ENCODE results near the gene AOPEP. TPM values are rescaled to one million over a fixed set of nuclear protein-coding genes. Genes with fewer than 3 reads are reported as not detected.
A peak's percentile ranks its signal among the peaks of the same experiment; 100 is the strongest.

Gene AOPEP
- total and polyA plus RNA-seq, 2 donors (not counting 1 experiment from before 2014, with no cell fraction given), result 66.1 to 94.1 TPM

- TF ChIP-seq CTCF (conservative IDR thresholded peaks at IDR 0.05 in 1 of 2, IDR thresholded peaks at IDR 0.05 in 1 of 2; ENCODE audit: low read depth in 1 of 2, low read length in 2 of 2) (no peak), EZH2 (IDR thresholded peaks at IDR 0.05; ENCODE audit: low read length, missing control alignments) (no peak)
- Histone ChIP-seq H3K4me3 (replicated peaks in 1 of 4; ENCODE audit: control extremely low read depth in 1 of 4, insufficient read depth in 1 of 4, low read depth in 3 of 4, low read length in 4 of 4) (no peak overlapping the region), H3K4me1 (ENCODE audit: control insufficient read depth, extremely low read depth, insufficient read depth, low read length) (peaks cover 6% of the 10 kb centered on the region), H2AFZ (ENCODE audit: low read length) (no peak overlapping the region), H3K27me3 (ENCODE audit: control insufficient read depth, insufficient read depth, low read length) (no peaks in the 10 kb centered on the region), H4K20me1 (ENCODE audit: control insufficient read depth, extremely low read depth, insufficient read depth, low read length) (no peaks in the 10 kb centered on the region), H3K9ac (ENCODE audit: insufficient read depth, low read length) (no peak overlapping the region), H3K27ac (ENCODE audit: insufficient read depth, low read length) (peak overlapping the region; percentile 50), H3K4me2 (ENCODE audit: extremely low read depth, insufficient read depth, low read length) (peak overlapping the region; percentile 3), H3K79me2 (ENCODE audit: control insufficient read depth, insufficient read depth, low read length) (no peaks in the 10 kb centered on the region), H3K9me3 (ENCODE audit: control insufficient read depth, insufficient read depth, low read depth, low read length) (no peaks in the 10 kb centered on the region), H3K36me3 (ENCODE audit: control insufficient read depth, insufficient read depth, low read length) (no peaks in the 10 kb centered on the region)
- no peak for DNase-seq (ENCODE audit: low read depth in 2 of 2)
These were observed 66.0 kb downstream of the AOPEP start for GRCh38 chr9:94792511-94792910.

- no peak for TF ChIP-seq CTCF (conservative IDR thresholded peaks at IDR 0.05 in 1 of 2, IDR thresholded peaks at IDR 0.05 in 1 of 2; ENCODE audit: low read depth in 1 of 2, low read length in 2 of 2)
- no peak for TF ChIP-seq EZH2 (IDR thresholded peaks at IDR 0.05; ENCODE audit: low read length, missing control alignments)
These were observed 68.1 kb downstream of the AOPEP start for GRCh38 chr9:94794476-94795167.

GRCh38 chr9:94796687-94797086 is 70.2 kb downstream of the AOPEP start:
- H3K36me3 ChIP-seq (ENCODE audit: control insufficient read depth, insufficient read depth, low read length), result no peaks in the 10 kb centered on the region
- H3K9me3 ChIP-seq (ENCODE audit: control insufficient read depth, insufficient read depth, low read depth, low read length), result no peaks in the 10 kb centered on the region
- no peaks in the 10 kb centered on the region for H3K79me2 ChIP-seq (ENCODE audit: control insufficient read depth, insufficient read depth, low read length)
- H3K27me3 ChIP-seq (ENCODE audit: control insufficient read depth, insufficient read depth, low read length), result no peaks in the 10 kb centered on the region
- no peaks in the 10 kb centered on the region for H4K20me1 ChIP-seq (ENCODE audit: control insufficient read depth, extremely low read depth, insufficient read depth, low read length)
- no peak overlapping the region for H3K27ac ChIP-seq (ENCODE audit: insufficient read depth, low read length)
- no peak overlapping the region for H3K4me2 ChIP-seq (ENCODE audit: extremely low read depth, insufficient read depth, low read length)
- no peak overlapping the region for H2AFZ ChIP-seq (ENCODE audit: low read length)
- no peak overlapping the region for H3K4me3 ChIP-seq (replicated peaks in 1 of 4; ENCODE audit: control extremely low read depth in 1 of 4, insufficient read depth in 1 of 4, low read depth in 3 of 4, low read length in 4 of 4)
- TF ChIP-seq EZH2 (IDR thresholded peaks at IDR 0.05; ENCODE audit: low read length, missing control alignments) (no peak), CTCF (conservative IDR thresholded peaks at IDR 0.05 in 1 of 2, IDR thresholded peaks at IDR 0.05 in 1 of 2; ENCODE audit: low read depth in 1 of 2, low read length in 2 of 2) (no peak)
- no peak overlapping the region for H3K9ac ChIP-seq (ENCODE audit: insufficient read depth, low read length)
- DNase-seq (ENCODE audit: low read depth in 2 of 2), result peak in 1 of 2 donors; percentile 36
- peaks cover 19% of the 10 kb centered on the region for H3K4me1 ChIP-seq (ENCODE audit: control insufficient read depth, extremely low read depth, insufficient read depth, low read length)

More at GRCh38 chr9:94794476-94795167, 68.1 kb downstream of the AOPEP start:
- DNase-seq (ENCODE audit: low read depth in 2 of 2), result no peak
- H3K79me2 ChIP-seq (ENCODE audit: control insufficient read depth, insufficient read depth, low read length), result no peaks in the 10 kb centered on the region
- H3K4me1 ChIP-seq (ENCODE audit: control insufficient read depth, extremely low read depth, insufficient read depth, low read length), result peaks cover 6% of the 10 kb centered on the region
- no peak overlapping the region for H2AFZ ChIP-seq (ENCODE audit: low read length)
- H3K4me3 ChIP-seq (replicated peaks in 1 of 4; ENCODE audit: control extremely low read depth in 1 of 4, insufficient read depth in 1 of 4, low read depth in 3 of 4, low read length in 4 of 4), result no peak overlapping the region
- H3K27me3 ChIP-seq (ENCODE audit: control insufficient read depth, insufficient read depth, low read length), result no peaks in the 10 kb centered on the region
- no peaks in the 10 kb centered on the region for H3K9me3 ChIP-seq (ENCODE audit: control insufficient read depth, insufficient read depth, low read depth, low read length)
- no peak overlapping the region for H3K4me2 ChIP-seq (ENCODE audit: extremely low read depth, insufficient read depth, low read length)
- H3K36me3 ChIP-seq (ENCODE audit: control insufficient read depth, insufficient read depth, low read length), result no peaks in the 10 kb centered on the region
- H4K20me1 ChIP-seq (ENCODE audit: control insufficient read depth, extremely low read depth, insufficient read depth, low read length), result no peaks in the 10 kb centered on the region
- H3K27ac ChIP-seq (ENCODE audit: insufficient read depth, low read length), result no peak overlapping the region
- H3K9ac ChIP-seq (ENCODE audit: insufficient read depth, low read length), result no peak overlapping the region
